ENCODE results near the gene RBM25.

RBM25 gene

DNA sequence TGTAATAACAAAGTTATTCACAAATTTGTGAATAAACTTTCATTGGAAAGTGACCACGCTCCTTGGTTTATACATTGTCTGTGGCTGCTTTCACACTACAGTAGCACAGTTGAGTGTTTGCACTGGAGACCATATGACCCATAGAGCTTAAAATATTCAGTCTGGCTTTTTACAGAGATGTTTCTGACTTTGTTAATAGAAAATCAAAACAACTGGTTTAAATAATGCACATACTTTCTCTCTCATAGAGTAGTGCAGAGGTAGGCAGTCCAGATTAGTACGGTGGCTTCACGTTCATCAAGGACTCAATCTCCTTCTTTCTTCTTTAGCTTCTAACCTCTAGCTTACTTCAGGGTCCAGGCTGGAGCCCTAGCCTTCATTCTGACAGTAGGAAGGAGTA, 114.2 kb downstream of the RBM25 start:
- DNase-seq = no peak

GRCh38 chr14:73173092-73173735, 114.9 kb downstream of the RBM25 start:
- no peak for DNase-seq
